ENCODE results near the gene PERM1. TPM values are rescaled to one million over a fixed set of nuclear protein-coding genes. Genes with fewer than 3 reads are reported as not detected.

PERM1 gene
- total and polyA plus RNA-seq, 9 of the 15 experiments (the other 6 are each of a cell fraction or from before 2014, with no cell fraction given): not detected

DNA sequence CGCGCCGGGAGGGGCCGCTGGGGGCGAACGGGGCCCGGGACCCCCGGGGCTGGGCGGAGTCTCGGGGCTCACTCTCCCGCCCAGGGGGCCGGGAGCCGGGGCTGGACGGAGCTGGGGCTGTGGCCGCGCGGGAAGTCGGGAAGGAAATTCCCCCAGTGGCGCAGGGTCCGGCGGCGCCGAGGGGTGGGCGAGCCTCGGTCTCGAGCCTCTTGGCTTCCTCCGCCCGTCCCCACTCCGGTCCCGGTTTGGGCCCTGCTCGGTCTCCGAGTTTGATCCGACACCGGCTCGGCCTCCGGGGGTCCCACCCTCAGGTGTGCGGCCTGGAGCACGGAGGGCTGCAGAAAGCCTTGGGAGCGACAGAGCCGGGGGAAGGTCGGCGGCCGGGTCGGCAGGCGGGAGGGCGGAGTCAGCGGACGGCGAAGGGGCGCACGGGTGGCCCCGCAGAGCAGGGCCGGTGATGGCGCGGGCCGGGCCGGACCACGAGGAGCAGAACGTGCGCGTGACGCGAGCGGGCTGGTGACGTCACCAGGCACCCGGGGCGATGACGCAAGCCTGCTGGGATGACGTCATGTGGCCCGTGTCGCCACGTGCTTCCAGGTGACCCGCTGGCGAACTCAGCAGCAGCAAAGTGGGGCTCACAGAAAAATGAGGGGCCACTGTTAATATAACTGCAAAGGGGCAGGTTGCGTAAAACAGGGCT, 18.6 kb upstream of the PERM1 start (continued):
- TF ChIP-seq HOMEZ (CRISPR knock-in tag; IDR thresholded peaks at IDR 0.05) (peak; percentile 82; the same call in 1 of the 2 replicates), STAG1 (CRISPR knock-in tag; IDR thresholded peaks at IDR 0.05; ENCODE audit: borderline replicate concordance) (peak; percentile 62; the same call in 1 of the 2 replicates), MBD2 (IDR thresholded peaks at IDR 0.05; ENCODE audit: borderline replicate concordance, low read depth) (peak; percentile 79; the same call in 1 of the 2 replicates), CEBPG (CRISPR knock-in tag; IDR thresholded peaks at IDR 0.05) (peak; percentile 98), CEBPG (tag; conservative IDR thresholded peaks at IDR 0.05 in 1 of 2, IDR thresholded peaks at IDR 0.05 in 1 of 2) (peak; percentile 97), ASH1L (IDR thresholded peaks at IDR 0.05; ENCODE audit: borderline replicate concordance, low read depth, partially characterized antibody) (peak; percentile 33), EGR1 (conservative IDR thresholded peaks at IDR 0.05) (peak; percentile 14; the same call in 1 of the 2 replicates), PRMT5 (CRISPR knock-in tag; IDR thresholded peaks at IDR 0.05) (no peak), RUNX1 (IDR thresholded peaks at IDR 0.05; ENCODE audit: low read depth) (no peak), TARDBP (IDR thresholded peaks at IDR 0.05) (peak; percentile 100), PHTF2 (CRISPR knock-in tag; IDR thresholded peaks at IDR 0.05) (no peak), OTX1 (CRISPR knock-in tag; IDR thresholded peaks at IDR 0.05) (peak; percentile 64; the same call in 1 of the 2 replicates), BCOR (IDR thresholded peaks at IDR 0.05) (peak; percentile 82; the same call in 1 of the 2 replicates), MAFF (IDR thresholded peaks at IDR 0.05; ENCODE audit: low read length) (no peak), CSDE1 (IDR thresholded peaks at IDR 0.05) (peak in 1 of 2 experiments; percentile 98; a peak in 1 of 4 replicates), HNRNPL (IDR thresholded peaks at IDR 0.05; ENCODE audit: low read depth, low read length) (peak; percentile 54), NFE2L1 (tag; IDR thresholded peaks at IDR 0.05; ENCODE audit: borderline replicate concordance, low read depth) (no peak), ZSCAN29 (IDR thresholded peaks at IDR 0.05) (no peak; the same call in 1 of the 2 replicates), RBM22 (IDR thresholded peaks at IDR 0.05; ENCODE audit: low read depth, low read length, poor library complexity, severe bottlenecking) (peak; percentile 39)
- TF ChIP-seq, protein P1, sequence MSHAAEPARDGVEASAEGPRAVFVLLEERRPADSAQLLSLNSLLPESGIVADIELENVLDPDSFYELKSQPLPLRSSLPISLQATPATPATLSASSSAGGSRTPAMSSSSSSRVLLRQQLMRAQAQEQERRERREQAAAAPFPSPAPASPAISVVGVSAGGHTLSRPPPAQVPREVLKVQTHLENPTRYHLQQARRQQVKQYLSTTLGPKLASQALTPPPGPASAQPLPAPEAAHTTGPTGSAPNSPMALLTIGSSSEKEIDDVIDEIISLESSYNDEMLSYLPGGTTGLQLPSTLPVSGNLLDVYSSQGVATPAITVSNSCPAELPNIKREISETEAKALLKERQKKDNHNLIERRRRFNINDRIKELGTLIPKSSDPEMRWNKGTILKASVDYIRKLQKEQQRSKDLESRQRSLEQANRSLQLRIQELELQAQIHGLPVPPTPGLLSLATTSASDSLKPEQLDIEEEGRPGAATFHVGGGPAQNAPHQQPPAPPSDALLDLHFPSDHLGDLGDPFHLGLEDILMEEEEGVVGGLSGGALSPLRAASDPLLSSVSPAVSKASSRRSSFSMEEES (CRISPR knock-in tag; IDR thresholded peaks at IDR 0.05): peak; percentile 66
- TF ChIP-seq, protein P2, sequence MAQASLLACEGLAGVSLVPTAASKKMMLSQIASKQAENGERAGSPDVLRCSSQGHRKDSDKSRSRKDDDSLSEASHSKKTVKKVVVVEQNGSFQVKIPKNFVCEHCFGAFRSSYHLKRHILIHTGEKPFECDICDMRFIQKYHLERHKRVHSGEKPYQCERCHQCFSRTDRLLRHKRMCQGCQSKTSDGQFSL (CRISPR knock-in tag; IDR thresholded peaks at IDR 0.05): peak; percentile 79; the same call in 1 of the 2 replicates
- TF ChIP-seq, protein P2 (tag; IDR thresholded peaks at IDR 0.05): no peak
- TF ChIP-seq, protein P3, sequence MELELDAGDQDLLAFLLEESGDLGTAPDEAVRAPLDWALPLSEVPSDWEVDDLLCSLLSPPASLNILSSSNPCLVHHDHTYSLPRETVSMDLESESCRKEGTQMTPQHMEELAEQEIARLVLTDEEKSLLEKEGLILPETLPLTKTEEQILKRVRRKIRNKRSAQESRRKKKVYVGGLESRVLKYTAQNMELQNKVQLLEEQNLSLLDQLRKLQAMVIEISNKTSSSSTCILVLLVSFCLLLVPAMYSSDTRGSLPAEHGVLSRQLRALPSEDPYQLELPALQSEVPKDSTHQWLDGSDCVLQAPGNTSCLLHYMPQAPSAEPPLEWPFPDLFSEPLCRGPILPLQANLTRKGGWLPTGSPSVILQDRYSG (tag; conservative IDR thresholded peaks at IDR 0.05; ENCODE audit: low read depth): peak; percentile 95

All from K562 (cell line).